A673 (cell line): ENCODE measurements around the gene RIN1.

Source experiments
- EZH2 ChIP-seq: fragments of 200-600 bp; sonication (generic); IDR thresholded peaks from 2 replicates; pipeline ENCODE4 v1.6.1; 2017; ENCODE audit warnings: borderline replicate concordance, low read depth, mild to moderate bottlenecking, mixed read lengths, antibody characterized with exemption, low read length; ENCODE audit not compliant: poor library complexity, severe bottlenecking
- TF ChIP-seq, protein P1 (sequence below): fragments of 300-800, 200-600 bp; sonication (generic); conservative IDR thresholded peaks from 2 replicates; pipeline ENCODE4 v1.5.1; 2017; ENCODE audit warnings: low read depth, mild to moderate bottlenecking, antibody characterized with exemption, low read length, moderate library complexity, mixed read lengths

DNA sequence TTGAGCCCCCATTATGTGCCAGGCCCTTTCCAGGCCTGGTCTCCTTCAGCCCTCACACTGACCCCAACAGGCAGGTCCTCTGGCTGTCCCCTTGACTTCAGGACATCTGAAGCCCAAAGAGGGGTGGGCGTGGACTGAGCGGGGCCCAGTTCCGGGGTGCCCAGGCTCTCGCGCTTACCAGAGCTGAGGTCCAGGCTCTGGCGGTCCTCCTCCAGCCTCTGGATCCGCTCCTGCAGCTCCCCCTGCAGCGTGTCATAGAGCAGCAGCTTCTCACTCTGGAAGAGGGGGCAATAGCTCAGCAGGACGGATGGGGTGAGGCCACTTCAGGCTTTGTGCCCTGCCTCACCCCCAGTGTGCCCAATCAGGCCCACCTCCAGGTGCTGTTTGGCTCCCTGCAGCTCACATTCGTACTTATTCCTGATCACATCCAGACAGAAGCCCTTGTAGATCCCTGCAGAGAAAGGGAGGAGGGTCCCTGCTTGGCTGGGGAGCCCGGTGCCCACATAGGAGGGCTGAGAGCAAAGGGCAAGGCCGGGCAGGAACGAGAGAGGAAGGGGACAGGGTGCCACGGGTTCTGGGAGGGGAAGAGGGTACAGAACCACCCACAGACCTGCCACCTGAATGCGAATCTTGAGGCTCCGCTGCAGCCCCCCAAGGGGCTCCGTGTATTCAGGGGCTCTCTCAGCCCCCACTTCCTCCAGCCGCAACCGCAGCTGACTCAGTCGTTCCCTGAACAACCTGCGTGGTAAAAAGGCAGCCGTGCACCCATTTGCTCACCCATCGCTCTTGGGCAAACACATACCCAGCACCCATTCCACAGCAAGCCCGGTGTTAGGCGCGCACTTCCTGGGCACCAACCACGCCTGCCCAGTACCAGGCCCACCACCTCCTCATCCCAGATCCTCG lies 4.6 kb upstream of the RIN1 start:
- no peak for TF ChIP-seq EZH2
- TF ChIP-seq, protein P1, sequence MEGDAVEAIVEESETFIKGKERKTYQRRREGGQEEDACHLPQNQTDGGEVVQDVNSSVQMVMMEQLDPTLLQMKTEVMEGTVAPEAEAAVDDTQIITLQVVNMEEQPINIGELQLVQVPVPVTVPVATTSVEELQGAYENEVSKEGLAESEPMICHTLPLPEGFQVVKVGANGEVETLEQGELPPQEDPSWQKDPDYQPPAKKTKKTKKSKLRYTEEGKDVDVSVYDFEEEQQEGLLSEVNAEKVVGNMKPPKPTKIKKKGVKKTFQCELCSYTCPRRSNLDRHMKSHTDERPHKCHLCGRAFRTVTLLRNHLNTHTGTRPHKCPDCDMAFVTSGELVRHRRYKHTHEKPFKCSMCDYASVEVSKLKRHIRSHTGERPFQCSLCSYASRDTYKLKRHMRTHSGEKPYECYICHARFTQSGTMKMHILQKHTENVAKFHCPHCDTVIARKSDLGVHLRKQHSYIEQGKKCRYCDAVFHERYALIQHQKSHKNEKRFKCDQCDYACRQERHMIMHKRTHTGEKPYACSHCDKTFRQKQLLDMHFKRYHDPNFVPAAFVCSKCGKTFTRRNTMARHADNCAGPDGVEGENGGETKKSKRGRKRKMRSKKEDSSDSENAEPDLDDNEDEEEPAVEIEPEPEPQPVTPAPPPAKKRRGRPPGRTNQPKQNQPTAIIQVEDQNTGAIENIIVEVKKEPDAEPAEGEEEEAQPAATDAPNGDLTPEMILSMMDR = no peak
